Tibial nerve (tissue), 4 donors: ENCODE measurements around the gene IQSEC3. TPM values are rescaled to one million over a fixed set of nuclear protein-coding genes. Genes with fewer than 3 reads are reported as not detected.
"Not testable (repeated sequence)": the region's sequence is repeated elsewhere in the genome, so short reads cannot be mapped to it uniquely, and the experiment has no call there.

Experiments used
- DNase-seq, 2 donors: peaks; one replicate each; pipeline ENCODE4 v3.0.0-alpha.2; 2019; ENCODE audit warnings: low spot score in 2 of 2
- H3K27ac ChIP-seq, 4 donors: fragments of 200-600 bp; sonication (generic) in 3 of 4; one replicate each; pipeline ENCODE4 v1.5.1; 2017 to 2019; ENCODE audit warnings: mild to moderate bottlenecking in 1 of 4
- H3K27me3 ChIP-seq, 2 donors: fragments of 200-600 bp; sonication (generic) in 1 of 2; one replicate each; pipeline versions ENCODE4 v1.5.1 to v1.6.0; 2017 to 2019
- H3K36me3 ChIP-seq, 3 donors: fragments of 200-600 bp; sonication (generic); one replicate each; pipeline ENCODE4 v1.5.1; 2018 to 2019
- H3K4me1 ChIP-seq, 4 donors: fragments of 200-600 bp; sonication (generic) in 3 of 4; one replicate each; pipeline ENCODE4 v1.5.1; 2017 to 2019
- H3K4me3 ChIP-seq, 4 donors: fragments of 200-600 bp; sonication (generic) in 3 of 4; one replicate each; pipeline ENCODE4 v1.5.1; 2017 to 2019; ENCODE audit warnings: mild to moderate bottlenecking in 1 of 4, moderate library complexity in 1 of 4
- H3K9me3 ChIP-seq, 4 donors: fragments of 200-600 bp; sonication (generic) in 3 of 4; one replicate each; pipeline ENCODE4 v1.5.1; 2017 to 2019
- CTCF ChIP-seq, 5 experiments: fragments of 200-600 bp in 3 of 5; fragments of 450-650 bp in 2 of 5; sonication (generic) in 3 of 5; IDR thresholded peaks; one replicate each; pipeline ENCODE4 v1.5.1; 2016 to 2019; ENCODE audit warnings: antibody characterized with exemption in 5 of 5, mild to moderate bottlenecking in 3 of 5, moderate library complexity in 2 of 5
- EP300 ChIP-seq, 2 donors: sonication (generic); formaldehyde crosslinking; IDR thresholded peaks; one replicate each; pipeline ENCODE4 v1.6.1; 2017; ENCODE audit warnings: antibody characterized with exemption in 2 of 2, mild to moderate bottlenecking in 1 of 2
- POLR2A ChIP-seq, 2 donors: fragments of 450-650 bp; IDR thresholded peaks; one replicate each; pipeline ENCODE4 v1.6.1; 2017; ENCODE audit warnings: antibody characterized with exemption in 2 of 2, mild to moderate bottlenecking in 2 of 2, moderate library complexity in 2 of 2
- WGBS, 2 donors: methylation state at CpG; one replicate each; pipeline ENCODE4 v1.1.5; 2018; 5-methylcytosine and 5-hydroxymethylcytosine counted together
- total RNA-seq, 4 donors: library from RNA; depleted of rRNA; stranded (reverse); fragments of >200 nt; gene quantifications; one replicate each; pipeline ENCODE4 v1.1.0, GENCODE V29; 2016

The IQSEC3 gene
- total RNA-seq, 4 donors from 2014 or later: 0.84 to 6.5 (median 1.6) TPM

DNA sequence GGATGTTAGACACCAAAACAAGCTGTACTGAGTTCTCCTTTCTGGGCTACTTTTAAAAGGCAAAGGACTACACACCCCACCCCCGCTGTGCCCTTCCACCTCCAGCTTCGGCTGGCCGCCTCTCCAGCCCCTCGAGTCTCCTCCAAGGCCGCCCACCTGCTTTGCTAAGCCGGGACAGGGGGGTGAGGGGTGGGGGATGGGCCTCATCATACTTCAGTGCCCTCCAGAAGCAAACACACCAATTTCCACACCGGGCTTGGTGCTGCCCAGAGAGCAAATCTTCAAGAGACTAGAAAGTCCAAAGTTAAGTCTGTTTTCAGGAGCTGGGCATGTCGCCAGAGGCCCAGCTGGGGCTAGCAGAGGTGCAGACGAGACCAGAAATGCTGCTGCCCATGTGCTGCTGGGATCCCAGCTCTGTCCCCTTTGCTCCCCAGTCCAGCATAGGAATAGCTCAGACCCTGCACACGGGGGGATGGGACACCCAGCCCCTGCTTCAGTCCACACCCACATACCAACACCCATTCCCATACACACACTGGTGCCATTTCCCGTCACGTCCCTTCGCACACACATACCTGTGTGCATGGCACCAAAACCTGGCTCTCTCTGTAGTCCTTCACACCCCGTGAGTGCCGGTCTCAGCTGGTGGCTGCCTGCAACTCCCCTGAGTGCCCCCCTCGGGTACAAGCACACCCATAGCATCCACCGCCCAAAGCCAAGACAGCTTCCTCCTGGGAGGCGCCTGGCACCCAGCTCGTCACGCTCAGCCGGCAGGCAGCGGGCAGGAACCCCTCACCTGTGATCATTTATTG, 146.4 kb downstream of the IQSEC3 start:
- TF ChIP-seq CTCF (IDR thresholded peaks at IDR 0.05): no peak
- no peak for TF ChIP-seq POLR2A (IDR thresholded peaks at IDR 0.05)
- TF ChIP-seq EP300 (IDR thresholded peaks at IDR 0.05): no peak
- H3K4me3 ChIP-seq: peak overlapping the region in 1 of 4 donors; percentile 11

DNA sequence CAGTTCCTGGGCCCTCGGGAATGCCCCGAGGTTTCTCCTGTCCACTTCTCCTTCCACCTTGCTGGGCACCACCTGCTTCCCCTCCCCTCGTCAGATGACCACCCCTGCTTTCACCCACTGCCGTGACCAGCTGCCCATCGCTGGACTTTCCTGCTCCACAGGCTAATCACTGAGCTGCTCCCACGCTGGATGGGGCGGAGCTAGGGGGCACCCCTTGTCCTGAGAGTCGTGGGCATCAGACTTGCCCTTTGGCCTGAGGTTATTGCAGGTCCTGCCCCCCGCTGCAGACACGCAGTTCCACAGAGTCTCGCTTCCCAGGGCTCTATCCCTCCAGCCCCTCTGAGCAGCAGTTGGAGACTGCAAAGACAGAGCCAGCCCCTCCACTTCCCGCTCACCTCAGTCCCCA, 147.0 kb downstream of the IQSEC3 start:
- peaks cover 0 to 14% (median 0%) of the 10 kb centered on the region in 4 donors for H3K4me1 ChIP-seq
- H3K9me3 ChIP-seq: no peaks in the 10 kb centered on the region
- WGBS, 2 donors: 39 to 50% methylated on average over 11 to 12 of the region's 12 CpGs
- no peak overlapping the region for H3K27ac ChIP-seq
- peaks cover 0 to 22% of the 10 kb centered on the region in 2 donors for H3K27me3 ChIP-seq
- H3K36me3 ChIP-seq: no peaks in the 10 kb centered on the region
- no peak for TF ChIP-seq EP300 (IDR thresholded peaks at IDR 0.05)
- DNase-seq: no peak
- peak overlapping the region in 1 of 4 donors; percentile 11 for H3K4me3 ChIP-seq

More for the DNA sequence above, 146.4 kb downstream of the IQSEC3 start:
- Histone ChIP-seq H3K4me1 (peaks cover 0 to 14% (median 0%) of the 10 kb centered on the region in 4 donors), H3K27me3 (peaks cover 0 to 22% of the 10 kb centered on the region in 2 donors), H3K27ac (peak overlapping the region in 1 of 4 donors; percentile 33), H3K36me3 (no peaks in the 10 kb centered on the region), H3K9me3 (no peaks in the 10 kb centered on the region)
- DNase-seq: peak in 1 of 2 donors; percentile 26
- WGBS, 2 donors: 46% methylated on average over 21 to 22 of the region's 22 CpGs

- Histone ChIP-seq H3K4me1 (peaks cover 0 to 14% (median 0%) of the 10 kb centered on the region in 4 donors), H3K27ac (no peak within 1 kb of the TSS), H3K4me3 (peak within 1 kb of the TSS in 1 of 4 donors; percentile 11), H3K9me3 (no peaks in the 10 kb centered on the region), H3K27me3 (peaks cover 0 to 22% of the 10 kb centered on the region in 2 donors), H3K36me3 (no peaks in the 10 kb centered on the region)
- 26 to 30% methylated on average over 14 of the region's 14 CpGs for WGBS, 2 donors
- DNase-seq: no peak
- TF ChIP-seq EP300 (IDR thresholded peaks at IDR 0.05) (no peak), CTCF (IDR thresholded peaks at IDR 0.05) (no peak)
Measured at GRCh38 chr12:214003-214741, 147.6 kb downstream of the IQSEC3 start, which contains the start of gene SLC6A12. TSS of gene SLC6A12 (minus strand) at chr12:214157. CDS start at chr12:209986, 4,171 bp downstream.

DNA sequence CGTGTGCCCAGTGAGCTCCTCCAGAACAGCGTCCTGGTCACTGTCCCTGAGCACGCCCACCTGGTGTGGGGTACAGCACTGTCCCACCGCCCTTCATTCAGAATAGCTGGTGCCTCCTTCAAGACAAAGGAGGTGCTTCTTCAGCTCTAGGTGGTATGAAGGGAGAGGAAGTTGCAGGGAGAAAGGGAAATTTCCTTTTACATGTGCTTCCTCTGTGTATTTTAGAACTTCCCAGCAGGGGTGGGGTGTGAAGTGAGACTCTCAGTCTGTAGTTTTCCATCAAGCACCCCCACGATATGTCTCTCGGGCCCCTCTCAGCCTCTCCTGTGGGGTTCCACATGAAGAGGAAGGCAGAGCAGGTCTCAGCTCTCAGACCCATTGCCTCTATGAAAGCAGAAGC, 148.5 kb downstream of the IQSEC3 start:
- DNase-seq: no peak
- H3K36me3 ChIP-seq: no peaks in the 10 kb centered on the region
- H3K9me3 ChIP-seq: no peaks in the 10 kb centered on the region
- H3K4me3 ChIP-seq: no peak overlapping the region
- peaks cover 0 to 16% (median 0%) of the 10 kb centered on the region in 4 donors for H3K4me1 ChIP-seq
- TF ChIP-seq EP300 (IDR thresholded peaks at IDR 0.05) (no peak), POLR2A (IDR thresholded peaks at IDR 0.05) (no peak), CTCF (IDR thresholded peaks at IDR 0.05) (no peak)
- H3K27ac ChIP-seq: no peak overlapping the region
- peaks cover 0 to 27% of the 10 kb centered on the region in 2 donors for H3K27me3 ChIP-seq
- WGBS, 2 donors: 87 to 92% methylated on average over 6 of the region's 6 CpGs

DNA sequence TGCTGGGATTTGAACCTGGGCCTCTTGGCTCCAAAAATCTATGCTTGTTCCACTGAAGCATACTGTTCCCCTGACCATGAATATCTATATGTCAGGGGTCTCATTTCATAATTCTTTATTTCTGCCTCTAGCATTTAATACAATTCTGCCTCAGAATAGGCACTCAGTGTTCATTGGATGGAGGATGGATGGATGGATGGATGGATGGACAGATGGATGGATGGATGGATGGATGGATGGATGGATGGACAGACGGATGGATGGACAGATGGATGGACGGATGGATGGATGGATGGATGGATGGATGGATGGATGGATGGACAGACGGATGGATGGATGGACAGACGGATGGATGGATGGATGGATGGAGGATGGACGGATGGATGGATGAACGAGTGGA, 150.5 kb downstream of the IQSEC3 start:
- not testable (repeated sequence) for H3K36me3 ChIP-seq, H3K9me3 ChIP-seq, H3K27ac ChIP-seq, H3K4me3 ChIP-seq, DNase-seq
- Histone ChIP-seq H3K27me3 (peaks cover 0 to 27% of the 10 kb centered on the region in 2 donors), H3K4me1 (peaks cover 0 to 19% (median 0%) of the 10 kb centered on the region in 4 donors)
- 72% methylated on average over 6 of the region's 6 CpGs for WGBS, 2 donors

GRCh38 chr12:218221-218620, 151.7 kb downstream of the IQSEC3 start:
- H3K36me3 ChIP-seq: no peaks in the 10 kb centered on the region
- no peak overlapping the region for H3K4me3 ChIP-seq

More at GRCh38 chr12:218221-218620, 151.7 kb downstream of the IQSEC3 start:
- DNase-seq: no peak
- no peak for TF ChIP-seq CTCF (IDR thresholded peaks at IDR 0.05)
- TF ChIP-seq EP300 (IDR thresholded peaks at IDR 0.05): no peak
- TF ChIP-seq POLR2A (IDR thresholded peaks at IDR 0.05): no peak
- Histone ChIP-seq H3K27me3 (peaks cover 0 to 21% of the 10 kb centered on the region in 2 donors), H3K4me1 (peaks cover 0 to 12% (median 0%) of the 10 kb centered on the region in 4 donors), H3K27ac (no peak overlapping the region), H3K9me3 (no peaks in the 10 kb centered on the region)
- WGBS, 2 donors: 81 to 91% methylated on average over 4 to 5 of the region's 5 CpGs
